GM21717 (cell line): Measurements from ENCODE around the gene ACSL4.
"Not testable (repeated sequence)": the region's sequence is repeated elsewhere in the genome, so short reads cannot be mapped to it uniquely, and the experiment has no call there.

Experiments
- ATAC-seq: cut with Tn5 transposase; IDR thresholded peaks from one replicate; pipeline ENCODE4 v1.9.1; 2021; ENCODE audit warnings: mild to moderate bottlenecking, moderate library complexity; ENCODE audit not compliant: unreplicated experiment

The ACSL4 gene

DNA sequence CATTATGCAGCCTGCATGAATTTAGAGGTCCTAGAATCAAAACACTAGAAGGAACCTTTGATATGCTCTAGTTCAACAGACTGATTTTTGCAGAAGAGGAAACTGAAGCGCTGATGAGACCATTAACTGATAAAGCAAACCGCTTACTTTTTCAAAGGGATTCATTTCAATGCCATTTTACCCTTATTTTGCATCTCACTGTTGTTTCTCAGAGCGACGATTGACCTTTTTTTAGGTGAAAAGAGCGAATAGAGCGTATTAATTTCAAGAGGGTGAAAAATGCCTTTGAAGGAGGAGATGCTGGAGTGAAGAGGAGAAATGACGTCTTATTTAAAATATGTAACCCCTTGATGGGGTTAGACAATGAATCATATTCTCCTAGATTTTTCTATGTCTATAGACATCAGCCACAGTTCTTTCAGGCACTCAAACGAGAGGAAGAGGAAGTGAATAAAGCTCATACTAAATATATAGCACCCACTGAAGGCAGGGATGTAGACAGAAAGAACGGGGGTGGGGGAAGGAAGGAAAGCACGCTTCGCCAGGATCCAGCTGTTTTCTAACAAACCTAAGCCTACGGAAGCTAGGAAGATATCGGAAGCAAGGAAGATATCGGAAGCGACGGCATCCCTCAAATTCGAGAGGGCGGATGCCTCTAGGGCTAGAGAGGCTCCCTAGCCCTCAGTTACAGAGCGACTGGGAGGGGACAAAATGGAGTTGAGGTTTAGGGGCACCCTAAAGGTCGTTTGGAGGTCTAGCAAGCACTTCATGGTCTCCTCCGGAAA lies 848 bp downstream of the ACSL4 start:
- peak; percentile 40 for ATAC-seq

DNA sequence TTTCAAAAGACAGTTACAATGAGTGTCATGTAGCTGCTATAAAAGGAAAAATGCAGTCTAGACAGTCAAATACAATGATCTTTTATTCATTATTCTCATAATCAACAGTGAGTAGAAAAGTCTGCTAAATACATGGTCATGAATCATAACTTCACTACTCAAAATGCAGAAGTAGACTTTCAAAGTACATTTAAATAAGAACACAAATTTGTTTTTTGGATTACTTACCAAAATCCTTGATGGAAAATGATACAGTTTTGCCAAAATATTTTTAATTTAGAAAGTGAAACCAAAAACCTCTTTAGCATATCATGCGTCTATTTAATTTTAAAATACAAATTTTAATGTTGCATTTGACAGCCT lies 4.9 kb downstream of the ACSL4 start:
- ATAC-seq, result no peak

DNA sequence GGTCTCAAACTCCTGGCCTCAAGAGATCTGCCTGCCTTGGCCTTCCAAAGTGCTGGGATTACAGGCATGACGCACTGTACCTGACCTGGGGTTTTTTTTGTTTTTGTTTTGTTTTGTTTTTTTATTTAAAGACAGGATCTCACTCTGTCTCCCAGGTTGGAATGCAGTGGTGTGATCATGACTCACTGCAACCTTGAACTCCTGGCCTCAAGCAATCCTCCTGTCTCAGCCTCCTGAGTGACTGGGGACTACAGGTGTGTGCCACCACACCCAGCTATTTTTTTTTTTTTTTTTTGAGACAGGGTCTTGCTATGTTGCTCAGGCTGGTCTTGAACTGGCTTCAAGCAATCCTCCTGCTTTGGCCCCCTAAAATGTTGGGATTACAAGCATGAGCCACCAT lies 8.1 kb downstream of the ACSL4 start:
- ATAC-seq, result not testable (repeated sequence)

DNA sequence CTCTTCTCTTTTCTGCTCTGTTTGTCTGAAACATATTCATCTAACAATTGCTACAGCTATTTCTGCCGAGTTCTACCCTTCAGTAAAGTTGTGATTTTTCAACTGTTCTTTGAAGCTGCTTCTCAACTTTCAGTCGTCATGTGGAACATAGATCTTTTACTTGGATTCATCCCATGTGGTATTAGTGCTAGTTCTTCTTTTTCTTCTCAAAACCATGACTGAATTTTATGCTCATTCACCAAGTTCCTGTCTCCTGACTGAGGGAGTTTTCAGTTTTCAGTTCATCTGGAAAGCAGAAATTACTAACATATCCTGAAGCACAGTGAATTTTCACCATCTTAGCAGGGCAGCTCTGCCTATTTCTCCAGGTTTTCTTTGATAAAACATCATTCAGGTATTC lies 12.1 kb downstream of the ACSL4 start:
- ATAC-seq, result no peak

DNA sequence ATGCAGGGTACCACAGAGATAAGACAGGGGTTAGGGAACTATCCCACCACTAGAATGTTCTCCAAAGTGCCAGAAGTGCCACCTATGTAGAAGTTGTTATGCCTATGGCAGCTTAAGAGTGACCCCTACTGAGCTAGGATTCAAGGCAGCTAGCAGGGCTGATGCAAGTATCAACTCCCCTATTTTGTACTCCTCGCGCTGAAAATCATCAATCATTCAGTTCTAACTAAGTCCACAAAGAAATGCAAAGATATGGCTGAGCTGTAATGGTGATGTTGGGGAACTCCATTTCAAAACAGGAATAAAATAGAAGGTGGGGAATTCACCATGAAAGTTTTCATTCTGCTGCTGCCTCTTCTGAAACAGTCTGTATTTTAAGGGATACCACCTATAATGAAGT lies 13.8 kb downstream of the ACSL4 start:
- ATAC-seq, result no peak

DNA sequence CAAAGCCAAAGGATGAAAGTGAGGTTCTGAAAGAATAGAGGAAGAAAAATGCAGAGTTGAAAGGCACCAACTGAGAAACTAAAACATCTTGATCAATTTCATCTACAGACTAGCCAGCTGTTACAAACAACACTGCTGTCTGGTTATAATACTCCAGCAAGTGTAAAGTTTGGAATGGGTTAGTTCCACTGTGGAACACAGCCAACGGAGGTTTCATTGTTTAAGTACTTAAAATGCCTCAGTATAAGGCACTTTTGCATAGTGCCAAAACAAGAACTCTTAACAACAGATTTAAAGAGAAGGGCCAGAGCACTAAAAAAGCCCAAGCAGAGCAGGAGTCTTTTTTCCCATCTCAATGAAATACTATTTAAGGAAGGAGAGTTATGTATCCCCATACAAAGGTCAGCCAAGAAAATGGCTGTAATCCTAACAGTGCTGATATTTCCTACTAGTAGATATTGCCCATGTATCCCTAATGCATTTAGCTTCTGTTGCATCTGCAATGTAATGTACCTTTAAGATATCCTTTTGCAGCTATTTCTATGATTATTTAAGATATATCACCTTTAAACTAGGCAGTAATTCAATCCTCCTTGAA lies 16.5 kb downstream of the ACSL4 start:
- no peak for ATAC-seq

DNA sequence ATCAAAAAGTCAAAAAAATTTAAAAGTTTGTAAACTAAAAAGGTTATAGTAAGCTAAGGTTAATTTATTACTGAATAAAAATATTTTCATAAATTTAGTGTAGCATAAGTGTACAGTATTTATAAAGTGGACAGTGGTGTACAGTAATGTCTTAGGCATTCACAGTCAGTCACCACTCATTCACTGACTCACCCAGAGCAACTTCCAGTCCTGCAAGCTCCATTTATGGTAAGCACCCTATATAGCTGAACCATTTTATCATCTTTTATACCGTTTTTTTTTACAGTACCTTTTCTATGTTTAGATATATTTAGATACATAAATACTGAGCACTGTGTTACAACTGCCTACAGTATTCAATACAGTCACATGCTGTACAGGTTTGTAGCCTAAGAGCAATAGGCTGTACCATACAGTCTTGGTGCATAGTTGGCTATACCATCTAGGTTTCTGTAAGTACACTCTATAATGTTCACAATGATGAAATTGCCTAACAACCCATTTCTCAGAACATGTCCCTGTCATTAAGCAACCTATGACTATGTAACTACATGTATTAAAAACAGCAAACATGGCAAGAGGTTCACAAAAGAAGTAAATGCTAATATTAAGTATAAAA lies 18.6 kb downstream of the ACSL4 start:
- no peak for ATAC-seq

DNA sequence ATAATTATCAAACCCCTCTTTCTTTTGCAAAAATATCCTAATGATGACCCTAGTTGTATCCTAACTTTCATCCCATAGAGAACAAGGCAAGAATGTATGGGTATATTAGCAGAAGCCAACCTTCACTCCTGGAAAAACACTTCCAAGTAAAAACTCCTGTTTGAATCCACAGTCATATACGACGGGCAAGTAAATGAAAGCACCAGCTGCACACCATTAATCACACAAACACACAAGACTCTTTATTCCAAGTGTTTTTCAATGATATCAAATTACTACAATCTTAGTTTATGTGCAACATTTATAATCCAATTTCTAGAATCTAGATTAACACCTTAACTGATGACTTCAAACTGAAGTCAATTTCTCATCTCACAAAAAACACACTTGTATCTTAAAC lies 22.9 kb downstream of the ACSL4 start:
- ATAC-seq, result no peak

DNA sequence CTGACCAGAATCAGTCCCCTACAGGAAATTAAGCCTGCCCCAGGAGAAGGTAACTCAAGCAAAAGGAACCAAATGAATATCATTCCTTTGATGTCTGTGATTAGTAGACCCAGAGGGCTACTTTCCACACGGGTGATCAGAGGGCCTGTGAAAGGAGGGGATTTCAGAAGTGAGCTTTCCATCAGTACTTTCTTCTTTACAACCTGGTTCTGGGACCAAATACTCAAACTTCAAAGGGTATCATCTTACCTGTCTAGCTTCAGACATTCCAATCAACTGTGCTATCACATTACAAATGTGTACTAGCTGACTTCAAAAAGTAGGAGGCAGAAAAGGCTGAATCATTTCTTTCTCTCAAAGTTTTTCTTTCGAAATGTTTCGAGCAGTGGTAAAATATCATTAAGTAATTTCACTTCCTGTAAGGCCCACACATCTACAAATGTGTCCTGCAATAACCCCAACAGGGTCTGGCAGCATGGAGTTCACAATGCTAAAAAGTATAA lies 23.9 kb downstream of the ACSL4 start:
- peak; percentile 72 for ATAC-seq

DNA sequence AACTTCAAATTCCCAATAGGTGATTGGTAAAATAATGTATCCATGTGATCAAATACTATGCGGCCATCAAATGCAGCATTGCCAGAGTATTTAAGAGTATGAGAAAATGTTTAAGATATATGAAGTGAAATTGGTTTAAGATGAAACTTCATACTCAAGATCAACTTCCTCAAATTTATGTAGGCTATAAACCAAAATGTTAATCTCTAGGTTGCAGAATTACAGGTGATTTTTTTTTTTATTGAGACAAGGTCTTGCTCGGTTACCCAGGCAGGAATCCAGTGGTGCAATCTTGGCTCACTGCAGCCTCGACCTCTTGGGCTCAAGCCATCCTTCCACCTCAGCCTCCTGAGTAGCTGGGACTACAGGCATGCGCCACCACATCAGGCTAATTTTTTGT lies 25.3 kb downstream of the ACSL4 start:
- ATAC-seq, result no peak

DNA sequence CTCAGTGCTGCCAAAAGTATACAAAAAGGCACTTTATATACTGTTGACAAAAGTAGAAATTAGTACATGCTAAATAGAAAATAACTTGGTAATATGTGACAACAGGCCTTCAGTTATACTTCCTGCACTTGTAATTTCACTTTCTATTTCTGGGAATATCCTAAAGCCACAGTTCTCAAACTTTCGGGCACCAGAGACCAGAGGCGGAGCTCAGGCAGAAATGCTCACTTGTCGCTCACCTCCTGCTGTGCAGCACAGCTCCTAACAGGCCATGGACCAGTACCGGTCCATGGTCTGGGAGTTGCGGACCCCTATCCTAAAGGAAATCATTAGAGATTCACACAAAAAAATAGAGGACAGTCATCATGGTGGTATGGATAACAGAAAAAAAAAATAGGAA lies 25.7 kb downstream of the ACSL4 start:
- no peak for ATAC-seq

DNA sequence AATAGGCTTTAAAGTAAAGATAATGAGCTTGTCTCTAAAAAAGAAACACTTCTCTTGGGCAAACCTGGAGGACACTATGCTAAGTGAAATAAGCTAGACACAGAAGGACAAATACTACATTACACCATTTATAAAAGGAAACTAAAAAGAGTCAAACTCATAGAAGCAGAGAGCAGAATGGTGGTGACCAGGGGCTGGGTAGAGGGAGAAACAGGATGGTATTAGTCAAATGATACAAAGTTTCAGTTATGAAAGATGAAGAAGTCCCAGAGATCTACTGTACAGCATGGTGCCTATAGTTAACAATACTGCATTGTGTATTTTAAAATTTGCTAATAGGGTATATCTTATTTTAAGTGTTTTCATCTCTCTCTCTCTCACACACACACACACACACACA lies 28.5 kb downstream of the ACSL4 start:
- peak; percentile 65 for ATAC-seq

DNA sequence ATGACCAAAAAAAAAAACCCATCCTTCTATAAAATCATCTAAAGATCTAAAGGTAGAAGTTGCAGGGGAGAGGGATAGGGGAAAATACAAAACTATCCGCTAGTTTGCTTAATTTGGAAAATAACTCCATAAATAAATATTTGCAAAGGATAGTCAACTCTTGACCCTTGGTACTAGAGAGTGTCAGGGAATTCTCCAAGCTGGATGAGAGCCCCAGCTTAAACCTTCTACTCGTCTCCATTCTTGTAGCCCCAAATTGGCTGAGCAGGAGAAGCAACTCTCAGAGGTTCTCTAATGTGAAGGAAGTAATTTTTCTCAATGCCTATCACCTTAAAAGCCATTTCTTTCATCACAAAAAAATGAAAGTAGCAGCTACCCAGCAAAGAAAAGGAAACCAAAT lies 35.2 kb downstream of the ACSL4 start:
- no peak for ATAC-seq

DNA sequence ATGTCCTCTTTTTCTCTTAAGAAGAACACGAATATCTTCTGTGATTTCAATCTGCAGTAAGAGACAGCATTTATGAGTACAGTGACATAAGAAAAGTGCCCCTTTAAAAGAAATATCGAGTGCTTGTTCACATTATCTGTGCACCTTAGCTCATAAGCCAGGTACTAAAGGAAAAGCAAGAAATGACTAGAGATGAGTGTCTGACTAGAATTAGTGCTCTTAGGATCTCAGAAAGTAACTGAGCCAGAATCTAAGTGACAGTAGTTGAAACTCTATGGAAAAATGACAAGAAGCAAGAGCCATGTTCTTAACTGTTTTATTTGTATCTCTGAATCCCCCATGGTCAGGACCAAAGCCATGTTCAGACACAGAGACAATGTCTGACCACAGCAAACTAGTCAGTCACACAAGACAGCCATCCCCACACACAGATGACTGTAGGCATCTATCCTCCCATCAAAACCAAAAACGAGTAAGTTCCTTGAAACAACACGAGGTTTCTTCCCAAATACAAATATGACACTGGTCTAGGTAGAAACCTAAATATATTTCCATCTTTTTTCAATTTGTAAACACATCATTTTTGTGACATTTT lies 36.8 kb downstream of the ACSL4 start:
- ATAC-seq, result no peak

DNA sequence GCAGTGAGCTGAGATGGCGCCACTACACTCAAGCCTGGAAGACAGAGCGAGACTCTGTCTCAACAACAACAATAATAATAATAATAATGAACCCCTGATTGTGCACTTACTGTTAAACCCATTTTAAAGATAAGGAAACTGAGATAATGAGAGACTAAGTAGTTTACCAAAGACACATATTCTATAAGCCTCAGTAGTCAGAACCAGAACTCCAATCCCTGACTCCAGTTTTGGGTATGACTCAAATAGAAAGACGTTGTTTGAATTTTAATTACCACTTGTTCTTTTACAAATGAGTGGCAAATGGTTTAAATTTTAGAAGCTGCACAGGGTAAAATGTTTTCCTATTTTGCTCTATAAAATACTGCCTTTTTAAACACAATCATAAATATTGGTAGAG lies 37.4 kb downstream of the ACSL4 start:
- no peak for ATAC-seq

DNA sequence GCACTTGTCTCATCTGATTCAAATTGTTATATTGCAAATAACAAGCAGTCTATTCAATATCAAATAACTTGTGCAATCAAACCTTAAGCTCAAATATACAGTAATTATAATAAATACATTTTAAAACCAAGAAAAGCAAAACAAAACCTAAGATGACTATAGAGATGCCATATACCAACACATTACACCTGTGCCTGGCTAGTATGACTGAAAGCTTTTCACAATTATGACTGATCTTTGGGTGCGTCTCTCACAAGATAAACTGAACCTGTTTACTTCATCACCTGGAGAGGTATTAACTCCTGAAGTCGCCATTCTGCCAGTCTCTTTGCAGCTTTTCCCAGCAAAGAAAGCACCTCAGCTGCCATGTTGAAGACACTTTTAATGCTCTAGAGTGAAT lies 41.3 kb downstream of the ACSL4 start:
- no peak for ATAC-seq

DNA sequence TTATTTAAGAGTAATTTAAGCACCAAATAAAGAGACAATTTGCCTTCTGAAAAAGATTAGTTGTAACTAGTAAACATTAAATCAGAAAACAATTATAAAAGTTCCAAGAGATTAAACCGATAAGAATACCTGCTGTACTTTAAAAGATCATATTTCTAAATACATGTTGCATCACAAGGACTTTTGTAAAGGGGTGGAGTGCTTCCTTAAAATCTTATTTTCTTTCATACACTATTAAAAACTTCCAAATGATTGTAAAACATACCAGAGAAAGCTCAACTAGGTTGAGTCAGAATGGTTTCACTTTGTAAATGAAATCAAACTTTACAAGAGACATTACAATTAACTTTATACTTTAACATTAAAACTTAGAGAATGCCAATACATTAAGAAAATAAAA lies 41.8 kb downstream of the ACSL4 start:
- no peak for ATAC-seq

DNA sequence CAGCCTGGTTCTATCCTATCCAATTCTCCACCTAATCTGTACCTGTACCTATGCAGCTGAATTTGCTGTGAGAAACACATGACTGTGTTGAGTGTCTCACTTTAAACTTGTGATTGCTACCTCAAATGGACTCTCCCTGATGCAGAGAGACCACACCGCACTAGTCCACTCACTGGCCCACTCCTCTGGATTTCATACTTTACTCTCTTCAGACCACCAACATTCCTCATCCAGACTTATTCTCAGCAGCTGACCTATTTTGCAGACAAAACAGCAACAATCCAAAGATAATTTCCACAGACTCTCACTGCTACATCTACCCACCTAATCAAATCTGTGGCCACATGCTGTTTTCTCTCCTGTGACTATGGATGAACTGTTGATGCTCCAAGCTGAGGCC lies 45.2 kb downstream of the ACSL4 start:
- no peak for ATAC-seq

DNA sequence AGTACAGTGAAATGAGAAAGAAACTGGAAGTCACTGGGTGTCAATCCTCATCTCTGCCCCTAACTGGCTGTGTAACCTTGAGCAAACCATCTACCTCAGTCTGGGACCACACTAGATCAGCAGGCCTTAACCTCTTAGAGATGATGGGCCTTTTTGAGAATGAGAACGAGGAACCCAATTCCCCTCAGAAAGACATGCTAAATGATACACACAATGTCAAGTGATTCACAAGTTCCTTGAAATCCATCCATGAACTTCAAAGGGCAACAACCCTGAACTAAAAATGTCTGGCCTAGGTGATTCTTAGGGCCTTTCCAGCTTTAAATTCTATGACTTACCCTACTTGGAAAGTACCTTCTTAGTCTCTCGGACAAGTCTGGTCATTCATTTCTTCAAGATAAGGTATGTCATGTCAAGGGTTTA lies 47.4 kb downstream of the ACSL4 start:
- ATAC-seq, result peak; percentile 50

DNA sequence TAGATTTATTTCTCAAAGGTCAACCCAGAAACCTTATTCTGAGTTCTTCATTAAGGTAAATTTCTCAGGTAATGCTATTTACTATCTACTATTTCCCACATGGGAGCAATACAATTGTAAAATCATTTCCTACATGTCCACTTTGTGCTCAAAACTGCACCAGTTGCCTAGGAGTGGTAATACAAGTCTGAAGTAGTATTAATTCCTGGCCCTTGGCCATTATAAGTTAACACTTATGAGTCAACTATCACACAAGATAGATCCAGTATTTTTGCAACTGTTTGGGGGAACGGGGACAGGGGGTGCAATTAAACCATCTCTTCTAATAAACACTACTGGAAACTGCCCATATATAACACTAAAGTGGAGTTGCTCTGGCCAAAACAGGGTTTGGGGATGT lies 48.9 kb downstream of the ACSL4 start:
- no peak for ATAC-seq

DNA sequence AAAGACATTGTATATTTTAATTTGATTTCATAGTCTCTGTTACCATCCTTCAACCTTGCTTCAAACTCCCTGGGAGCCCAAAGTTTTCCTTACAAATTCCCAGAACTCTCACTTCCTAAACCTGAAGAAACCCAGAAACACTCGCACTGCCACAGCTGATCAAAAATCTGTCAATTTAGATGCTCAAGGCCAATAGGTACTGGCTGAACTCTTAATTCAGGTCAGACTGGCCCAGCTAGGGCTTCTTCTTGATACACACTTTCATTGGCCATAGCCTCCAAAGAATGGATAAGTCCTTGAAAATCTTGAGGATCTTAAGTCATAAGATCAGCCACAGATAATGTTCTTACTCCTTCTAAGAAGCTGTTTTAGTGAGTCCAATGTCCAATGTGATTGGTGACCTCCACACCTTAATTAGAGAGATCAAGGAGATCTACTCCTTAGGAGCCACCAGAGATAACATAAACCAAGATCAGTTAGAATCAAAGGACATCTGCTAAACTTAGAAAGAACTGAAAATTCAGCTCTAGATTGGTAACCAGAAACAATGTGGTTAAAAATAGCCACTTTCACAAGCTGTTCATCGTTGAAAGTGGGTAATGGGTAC lies 51.5 kb downstream of the ACSL4 start:
- ATAC-seq, result no peak
